Measurements from ENCODE around the gene CRELD1. TPM values are rescaled to one million over a fixed set of nuclear protein-coding genes. Genes with fewer than 3 reads are reported as not detected.

Gene CRELD1
- total RNA-seq, 1 donor from 2014 or later = 67.5 TPM

- intact Hi-C loops (cut with DNase I) = no loop called here
- DNase-seq (ENCODE audit: missing footprints) (peak; percentile 84), ATAC-seq (peak; percentile 87)
These were observed 13.7 kb downstream of the CRELD1 start for GRCh38 chr3:9947025-9947995.

GRCh38 chr3:9948586-9948985 lies 15.0 kb downstream of the CRELD1 start:
- no peak for DNase-seq (ENCODE audit: missing footprints)
- ATAC-seq = no peak
- intact Hi-C loops (cut with DNase I) = no loop called here

GRCh38 chr3:9949115-9949514 lies 15.5 kb downstream of the CRELD1 start:
- intact Hi-C loops (cut with DNase I) = no loop called here
- DNase-seq (ENCODE audit: missing footprints) = no peak
- ATAC-seq = no peak

- ATAC-seq = no peak
- no peak for DNase-seq (ENCODE audit: missing footprints)
- intact Hi-C loops (cut with DNase I) = no loop called here
These were observed 16.0 kb downstream of the CRELD1 start for GRCh38 chr3:9949626-9950025.

- intact Hi-C loops (cut with DNase I) = no loop called here
- ATAC-seq = no peak
- no peak for DNase-seq (ENCODE audit: missing footprints)
These were observed 17.5 kb downstream of the CRELD1 start for GRCh38 chr3:9951126-9951525.

GRCh38 chr3:9951598-9951961 lies 17.9 kb downstream of the CRELD1 start:
- ATAC-seq = no peak
- no peak for DNase-seq (ENCODE audit: missing footprints)
- intact Hi-C loops (cut with DNase I) = no loop called here

- intact Hi-C loops (cut with DNase I) = no loop called here
- DNase-seq (ENCODE audit: missing footprints) = no peak
- no peak for ATAC-seq
These were observed 18.6 kb downstream of the CRELD1 start, which contains the start of gene PRRT3 for GRCh38 chr3:9951962-9952805. PRRT3 (minus strand) TSS chr3:9952408; CDS start chr3:9950115, 2,293 bp downstream.

GRCh38 chr3:9955067-9955502 lies 21.5 kb downstream of the CRELD1 start:
- intact Hi-C loops (cut with DNase I) = no loop called here
- no peak for ATAC-seq
- no peak for DNase-seq (ENCODE audit: missing footprints)

GRCh38 chr3:9955611-9956352 lies 22.1 kb downstream of the CRELD1 start:
- intact Hi-C loops (cut with DNase I) = no loop called here
- DNase-seq (ENCODE audit: missing footprints) (no peak), ATAC-seq (no peak)

GRCh38 chr3:9957214-9957613 lies 23.6 kb downstream of the CRELD1 start:
- ATAC-seq (no peak), DNase-seq (ENCODE audit: missing footprints) (no peak)
- intact Hi-C loops (cut with DNase I) = no loop called here

GRCh38 chr3:9965200-9965875 lies 31.7 kb downstream of the CRELD1 start:
- DNase-seq (ENCODE audit: missing footprints) (no peak), ATAC-seq (no peak)
- intact Hi-C loops (cut with DNase I) = no loop called here

GRCh38 chr3:9966841-9967240 lies 33.2 kb downstream of the CRELD1 start:
- intact Hi-C loops (cut with DNase I) = no loop called here
- DNase-seq (ENCODE audit: missing footprints) = no peak
- no peak for ATAC-seq

- no peak for ATAC-seq
- intact Hi-C loops (cut with DNase I) = loop anchor here (10.0 kb wide), 1 partner anchor 255 kb away; no protein-coding TSS in a partner anchor
- no peak for DNase-seq (ENCODE audit: missing footprints)
These were observed 36.0 kb downstream of the CRELD1 start for GRCh38 chr3:9969632-9970019.

- DNase-seq (ENCODE audit: missing footprints) = no peak
- intact Hi-C loops (cut with DNase I) = loop anchor here (10.0 kb wide), 1 partner anchor 255 kb away; no protein-coding TSS in a partner anchor
- ATAC-seq = no peak
These were observed 36.5 kb downstream of the CRELD1 start for GRCh38 chr3:9970020-9970652.

- intact Hi-C loops (cut with DNase I) = loop anchor here (5.0 to 10.0 kb wide), 2 partner anchors 35 to 248 kb away; no protein-coding TSS in a partner anchor
- ATAC-seq = peak; percentile 98
- peak; percentile 82 for DNase-seq (ENCODE audit: missing footprints)
These were observed 43.4 kb downstream of the CRELD1 start for GRCh38 chr3:9976721-9977709.

- no peak for ATAC-seq
- no peak for DNase-seq (ENCODE audit: missing footprints)
- intact Hi-C loops (cut with DNase I) = loop anchor here (5.0 to 10.0 kb wide), 2 partner anchors 33 to 246 kb away; no protein-coding TSS in a partner anchor
These were observed 45.2 kb downstream of the CRELD1 start for GRCh38 chr3:9978710-9979305.
